Transverse colon (tissue), 4 donors: Measurements from ENCODE around the gene SCGB1A1.

Experiments used
- CTCF ChIP-seq, 5 experiments: fragments of 200-600 bp in 3 of 5; fragments of 450-650 bp in 2 of 5; sonication (generic) in 3 of 5; IDR thresholded peaks; 1 replicate in 2 of 5; 2 replicates in 3 of 5; pipeline ENCODE4 v1.5.1; 2016 to 2017; ENCODE audit warnings: antibody characterized with exemption in 5 of 5, inconsistent platforms in 3 of 5, mild to moderate bottlenecking in 2 of 5, moderate library complexity in 1 of 5
- EP300 ChIP-seq: sonication (generic); formaldehyde crosslinking; IDR thresholded peaks from one replicate; pipeline ENCODE4 v1.6.1; 2017; ENCODE audit warnings: antibody characterized with exemption, low read depth
- POLR2A ChIP-seq: fragments of 450-650 bp; IDR thresholded peaks from one replicate; pipeline ENCODE4 v1.6.1; 2016; ENCODE audit warnings: antibody characterized with exemption, mild to moderate bottlenecking, moderate library complexity
- POLR2AphosphoS5 ChIP-seq, 3 donors: sonication (generic); formaldehyde crosslinking; IDR thresholded peaks; one replicate each; pipeline ENCODE4 v1.6.1; 2016; ENCODE audit warnings: antibody characterized with exemption in 3 of 3

GRCh38 chr11:62452261-62452660 is 33.4 kb downstream of the SCGB1A1 start:
- no peak for TF ChIP-seq POLR2AphosphoS5 (IDR thresholded peaks at IDR 0.05)
- TF ChIP-seq CTCF (IDR thresholded peaks at IDR 0.05), result no peak
- TF ChIP-seq POLR2A, result no peak
- TF ChIP-seq EP300, result no peak
